Mesenchymal stem cell (in vitro differentiated cells and primary cell): Measurements from ENCODE around the gene VGF.
A peak's percentile ranks its signal among the peaks of the same experiment; 100 is the strongest.

Experiments
- DNase-seq: peaks from one replicate; pipeline ENCODE4 v3.0.0-alpha.2; 2013
- H2AFZ ChIP-seq: one replicate; pipeline ENCODE4 v1.6.1; 2013; ENCODE audit warnings: low read depth, mild to moderate bottlenecking, control low read depth, inconsistent platforms, low read length, moderate library complexity
- H2AK5ac ChIP-seq: 2 replicates; pipeline ENCODE4 v1.6.1; 2013; ENCODE audit warnings: low read length, moderate library complexity, mild to moderate bottlenecking, inconsistent platforms; ENCODE audit not compliant: severe bottlenecking
- H2BK120ac ChIP-seq: one replicate; pipeline ENCODE4 v1.6.1; 2013; ENCODE audit warnings: low read depth, mild to moderate bottlenecking, inconsistent platforms, low read length, moderate library complexity
- H2BK12ac ChIP-seq, 2 experiments: one replicate each; pipeline ENCODE4 v1.6.1; 2013; ENCODE audit warnings: inconsistent platforms in 2 of 2, low read length in 2 of 2, mild to moderate bottlenecking in 2 of 2, moderate library complexity in 2 of 2, control low read depth in 1 of 2
- H2BK15ac ChIP-seq: one replicate; pipeline ENCODE4 v1.6.1; 2013; ENCODE audit warnings: mild to moderate bottlenecking, low read depth, inconsistent platforms; ENCODE audit not compliant: poor library complexity, severe bottlenecking
- H2BK5ac ChIP-seq: 2 replicates; pipeline ENCODE4 v1.6.1; 2013; ENCODE audit warnings: low read depth, mild to moderate bottlenecking, low read length, control low read depth, inconsistent platforms; ENCODE audit not compliant: poor library complexity, severe bottlenecking
- H3K14ac ChIP-seq, 2 experiments: one replicate each; pipeline ENCODE4 v1.6.1; 2013; ENCODE audit warnings: inconsistent platforms in 2 of 2, low read length in 2 of 2, control low read depth in 1 of 2, mild to moderate bottlenecking in 1 of 2, moderate library complexity in 1 of 2
- H3K18ac ChIP-seq, 2 experiments: one replicate each; pipeline ENCODE4 v1.6.1; 2013; ENCODE audit warnings: inconsistent platforms in 2 of 2, low read length in 2 of 2, control low read depth in 1 of 2, low read depth in 1 of 2, mild to moderate bottlenecking in 1 of 2
- H3K23ac ChIP-seq, 2 experiments: one replicate each; pipeline ENCODE4 v1.6.1; 2013; ENCODE audit warnings: inconsistent platforms in 2 of 2, low read length in 2 of 2, mild to moderate bottlenecking in 2 of 2, moderate library complexity in 2 of 2, control low read depth in 1 of 2
- H3K27ac ChIP-seq: 2 replicates; pipeline ENCODE4 v1.5.1; 2013; ENCODE audit warnings: mild to moderate bottlenecking, moderate library complexity, low read length, control low read depth, inconsistent platforms; ENCODE audit not compliant: poor library complexity, severe bottlenecking
- H3K27me3 ChIP-seq, 2 experiments: 2 replicates each; pipeline versions ENCODE4 v1.6.1 to v1.7.0; 2013; ENCODE audit warnings: low read length in 2 of 2, mild to moderate bottlenecking in 2 of 2, moderate library complexity in 2 of 2, control low read depth in 1 of 2, inconsistent platforms in 1 of 2; ENCODE audit not compliant: control insufficient read depth in 1 of 2, insufficient read depth in 1 of 2
- H3K36me3 ChIP-seq, 2 experiments: 2 replicates each; pipeline versions ENCODE4 v1.6.1 to v1.7.0; 2013; ENCODE audit warnings: low read length in 2 of 2, control low read depth in 1 of 2, inconsistent platforms in 1 of 2, low read depth in 1 of 2, mild to moderate bottlenecking in 1 of 2; ENCODE audit not compliant: insufficient read depth in 2 of 2, control insufficient read depth in 1 of 2
- H3K4ac ChIP-seq, 2 experiments: one replicate each; pipeline ENCODE4 v1.6.1; 2013; ENCODE audit warnings: inconsistent platforms in 2 of 2, low read length in 2 of 2, mild to moderate bottlenecking in 2 of 2, moderate library complexity in 2 of 2, control low read depth in 1 of 2, low read depth in 1 of 2
- H3K4me1 ChIP-seq: 2 replicates; pipeline ENCODE4 v1.6.1; 2013; ENCODE audit warnings: low read depth, low read length, control low read depth; ENCODE audit not compliant: control insufficient read depth, insufficient read depth
- H3K4me2 ChIP-seq: 2 replicates; pipeline ENCODE4 v1.6.1; 2013; ENCODE audit warnings: low read length, mild to moderate bottlenecking, inconsistent platforms; ENCODE audit not compliant: poor library complexity, severe bottlenecking
- H3K4me3 ChIP-seq, 2 experiments: 2 replicates each; pipeline versions ENCODE4 v1.5.1 to v1.7.0; 2013; ENCODE audit warnings: low read length in 2 of 2, mild to moderate bottlenecking in 2 of 2, control low read depth in 1 of 2, low read depth in 1 of 2; ENCODE audit not compliant: insufficient read depth in 1 of 2
- H3K79me1 ChIP-seq: replicated peaks from 2 replicates; pipeline ENCODE4 v1.6.1; 2013; ENCODE audit warnings: mild to moderate bottlenecking, control low read depth, low read length, inconsistent platforms; ENCODE audit not compliant: poor library complexity, severe bottlenecking
- H3K9ac ChIP-seq: 2 replicates; pipeline ENCODE4 v1.7.0; 2013; ENCODE audit warnings: mild to moderate bottlenecking, low read length, moderate library complexity
- H3K9me3 ChIP-seq: 2 replicates; pipeline ENCODE4 v1.7.0; 2013; ENCODE audit warnings: mild to moderate bottlenecking, low read length; ENCODE audit not compliant: control insufficient read depth
- H4K8ac ChIP-seq: one replicate; pipeline ENCODE4 v1.6.1; 2013; ENCODE audit warnings: inconsistent platforms, mild to moderate bottlenecking, low read length, moderate library complexity
- H4K91ac ChIP-seq: one replicate; pipeline ENCODE4 v1.6.1; 2013; ENCODE audit warnings: mild to moderate bottlenecking, low read length, inconsistent platforms
- WGBS: methylation state at CpG from one replicate; pipeline ENCODE4 v1.1.7; 2013; ENCODE audit warnings: mixed read lengths; 5-methylcytosine and 5-hydroxymethylcytosine counted together

VGF gene

DNA sequence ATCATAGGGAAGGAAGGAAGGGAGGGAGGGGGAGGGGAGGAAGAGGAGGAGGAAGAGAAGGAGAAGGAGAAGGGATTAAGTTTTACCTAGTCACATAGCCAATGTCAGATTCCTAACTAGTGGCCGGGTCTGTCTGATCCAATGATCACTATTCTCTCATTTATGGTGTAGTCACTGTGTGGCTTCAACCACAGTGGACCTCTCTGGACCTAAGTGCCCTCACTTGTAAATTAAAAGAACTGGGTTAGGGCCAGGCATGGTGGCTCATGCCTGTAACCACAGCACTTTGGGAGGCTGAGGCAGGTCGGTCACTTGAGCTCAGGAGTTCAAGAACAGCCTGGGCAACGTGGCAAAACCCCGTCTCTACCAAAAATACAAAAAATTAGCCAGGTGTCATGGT lies 45.1 kb downstream of the VGF start:
- Histone ChIP-seq H2BK120ac (peak overlapping the region; percentile 37), H2AK5ac (peak overlapping the region; percentile 40), H2BK5ac (no peak overlapping the region), H4K91ac (peak overlapping the region; percentile 53), H3K36me3 (no peaks in the 10 kb centered on the region), H3K14ac (no peak overlapping the region), H3K4me3 (no peak overlapping the region), H3K23ac (no peak overlapping the region), H3K4me2 (no peak overlapping the region), H4K8ac (no peak overlapping the region), H2BK15ac (no peak overlapping the region), H3K79me1 (no peaks in the 10 kb centered on the region), H3K9ac (no peak overlapping the region), H3K4me1 (peaks cover 29% of the 10 kb centered on the region), H3K27ac (no peak overlapping the region), H3K9me3 (no peaks in the 10 kb centered on the region), H3K18ac (peak overlapping the region in 1 of 2 experiments; percentile 58), H2BK12ac (peak overlapping the region; percentile 80 to 94), H3K4ac (peak overlapping the region in 1 of 2 experiments; percentile 80), H3K27me3 (no peaks in the 10 kb centered on the region), H2AFZ (no peak overlapping the region)
- WGBS = 97% methylated on average over 4 of the region's 4 CpGs
- DNase-seq = no peak

- Histone ChIP-seq H4K8ac (no peak overlapping the region), H2BK120ac (no peak overlapping the region), H2BK15ac (peak overlapping the region; percentile 62), H2BK12ac (peak overlapping the region; percentile 91 to 94), H3K36me3 (no peaks in the 10 kb centered on the region), H2AK5ac (peak overlapping the region; percentile 97), H3K27me3 (no peaks in the 10 kb centered on the region), H2AFZ (no peak overlapping the region), H3K14ac (no peak overlapping the region), H3K9ac (no peak overlapping the region), H3K9me3 (no peaks in the 10 kb centered on the region), H3K79me1 (no peaks in the 10 kb centered on the region), H3K27ac (peak overlapping the region; percentile 15), H3K23ac (no peak overlapping the region), H3K18ac (peak overlapping the region; percentile 5 to 56), H2BK5ac (no peak overlapping the region), H3K4ac (peak overlapping the region; percentile 6 to 24), H4K91ac (no peak overlapping the region), H3K4me2 (no peak overlapping the region), H3K4me3 (no peak overlapping the region), H3K4me1 (peaks cover 28% of the 10 kb centered on the region)
- 55% methylated on average over 10 of the region's 10 CpGs for WGBS
- no peak for DNase-seq
These were observed 45.5 kb downstream of the VGF start for GRCh38 chr7:101119876-101120275.

- Histone ChIP-seq H3K14ac (no peak overlapping the region), H2AFZ (no peak overlapping the region), H2BK120ac (no peak overlapping the region), H3K4me1 (peaks cover 34% of the 10 kb centered on the region), H3K23ac (no peak overlapping the region), H2BK12ac (peak overlapping the region in 1 of 2 experiments; percentile 49), H3K79me1 (no peaks in the 10 kb centered on the region), H2AK5ac (peak overlapping the region; percentile 96), H3K4ac (no peak overlapping the region), H3K18ac (no peak overlapping the region), H3K4me2 (no peak overlapping the region), H2BK15ac (no peak overlapping the region), H3K9me3 (no peaks in the 10 kb centered on the region), H3K9ac (peak overlapping the region; percentile 14), H3K27me3 (no peaks in the 10 kb centered on the region), H4K8ac (no peak overlapping the region), H3K4me3 (no peak overlapping the region), H4K91ac (no peak overlapping the region), H3K36me3 (no peaks in the 10 kb centered on the region), H2BK5ac (no peak overlapping the region), H3K27ac (peak overlapping the region; percentile 81)
- 69% methylated on average over 3 of the region's 3 CpGs for WGBS
- DNase-seq = no peak
These were observed 46.5 kb downstream of the VGF start for GRCh38 chr7:101118856-101119255.

GRCh38 chr7:101116898-101117297 lies 48.5 kb downstream of the VGF start:
- H3K79me1 ChIP-seq = no peaks in the 10 kb centered on the region
- peak overlapping the region; percentile 95 for H2AK5ac ChIP-seq
- no peaks in the 10 kb centered on the region for H3K27me3 ChIP-seq
- H3K27ac ChIP-seq = peak overlapping the region; percentile 98
- H2BK12ac ChIP-seq = peak overlapping the region; percentile 22 to 100
- no peak for DNase-seq
- H3K14ac ChIP-seq = peak overlapping the region in 1 of 2 experiments; percentile 95
- peak overlapping the region; percentile 18 to 97 for H3K18ac ChIP-seq
- no peak overlapping the region for H2AFZ ChIP-seq
- no peaks in the 10 kb centered on the region for H3K36me3 ChIP-seq
- H2BK15ac ChIP-seq = peak overlapping the region; percentile 66
- peaks cover 35% of the 10 kb centered on the region for H3K4me1 ChIP-seq
- WGBS = 71% methylated on average over 10 of the region's 10 CpGs
- peak overlapping the region; percentile 34 for H4K91ac ChIP-seq
- peak overlapping the region; percentile 78 to 97 for H3K4ac ChIP-seq
- H2BK5ac ChIP-seq = peak overlapping the region; percentile 90
- H3K4me3 ChIP-seq = no peak overlapping the region
- no peak overlapping the region for H3K4me2 ChIP-seq
- peak overlapping the region; percentile 20 for H4K8ac ChIP-seq
- H2BK120ac ChIP-seq = peak overlapping the region; percentile 81
- peak overlapping the region in 1 of 2 experiments; percentile 24 for H3K23ac ChIP-seq
- H3K9ac ChIP-seq = peak overlapping the region; percentile 57
- no peaks in the 10 kb centered on the region for H3K9me3 ChIP-seq
